Activated T-helper 17 cell treated with anti-CD3 and anti-CD28 coated beads, Interleukin-2, amount 50 U/mL, for 72 hours (primary cell): Measurements from ENCODE around the gene PAXX. TPM values are rescaled to one million over a fixed set of nuclear protein-coding genes. Genes with fewer than 3 reads are reported as not detected.
A peak's percentile ranks its signal among the peaks of the same experiment; 100 is the strongest.

Source experiments
- ATAC-seq: fragments of 150-1000 bp; cut with Tn5 transposase; replicated peaks from 2 replicates; pipeline ENCODE4 v1.10.0; 2021; ENCODE audit warnings: mild to moderate bottlenecking, moderate library complexity
- H3K27ac Mint-ChIP-seq: one replicate; pipeline ENCODE4 v1.8.0; 2022; ENCODE audit warnings: mixed read lengths
- H3K27me3 Mint-ChIP-seq: one replicate; pipeline ENCODE4 v1.8.0; 2022; ENCODE audit warnings: mixed read lengths
- H3K36me3 Mint-ChIP-seq: one replicate; pipeline ENCODE4 v1.8.0; 2022; ENCODE audit warnings: low read depth, mild to moderate bottlenecking, mixed read lengths
- H3K4me1 Mint-ChIP-seq: one replicate; pipeline ENCODE4 v1.8.0; 2022; ENCODE audit warnings: mixed read lengths
- H3K4me3 Mint-ChIP-seq: one replicate; pipeline ENCODE4 v1.8.0; 2022; ENCODE audit warnings: mild to moderate bottlenecking, mixed read lengths
- H3K9me3 Mint-ChIP-seq: one replicate; pipeline ENCODE4 v1.8.0; 2022; ENCODE audit warnings: mixed read lengths
- total RNA-seq, 2 donors: library from RNA; stranded (reverse); gene quantifications; one replicate each; pipeline ENCODE4 v1.2.3, GENCODE V29; 2022

PAXX gene
- total RNA-seq: 10 to 100 TPM; 31.1 to 49.1 TPM

- peak within 1 kb of the TSS; percentile 80 for H3K27ac Mint-ChIP-seq
- H3K36me3 Mint-ChIP-seq: peaks cover 10% of the 10 kb centered on the region
- peaks cover 4% of the 10 kb centered on the region for H3K27me3 Mint-ChIP-seq
- peak within 1 kb of the TSS; percentile 77 for H3K4me3 Mint-ChIP-seq
- peak; percentile 94 for ATAC-seq
- H3K4me1 Mint-ChIP-seq: no peaks in the 10 kb centered on the region
- no peaks in the 10 kb centered on the region for H3K9me3 Mint-ChIP-seq
Observed at GRCh38 chr9:136991993-136992818, at the start of gene PAXX. PAXX (plus strand) TSS chr9:136992422; CDS start chr9:136992444, 22 bp downstream.

GRCh38 chr9:136942881-136943230 is 49.4 kb upstream of the PAXX start:
- Mint-ChIP-seq H3K4me3 (peak overlapping the region; percentile 58), H3K4me1 (peaks cover 6% of the 10 kb centered on the region), H3K9me3 (no peaks in the 10 kb centered on the region), H3K27ac (no peak overlapping the region), H3K27me3 (no peaks in the 10 kb centered on the region), H3K36me3 (peaks cover 38% of the 10 kb centered on the region)
- ATAC-seq: no peak

- no peak overlapping the region for H3K27ac Mint-ChIP-seq
- H3K4me3 Mint-ChIP-seq: peak overlapping the region; percentile 58
- no peaks in the 10 kb centered on the region for H3K9me3 Mint-ChIP-seq
- peak; percentile 34 for ATAC-seq
- H3K27me3 Mint-ChIP-seq: no peaks in the 10 kb centered on the region
- H3K36me3 Mint-ChIP-seq: peaks cover 36% of the 10 kb centered on the region
- peaks cover 6% of the 10 kb centered on the region for H3K4me1 Mint-ChIP-seq
Observed at GRCh38 chr9:136943291-136944211, 48.7 kb upstream of the PAXX start.

DNA sequence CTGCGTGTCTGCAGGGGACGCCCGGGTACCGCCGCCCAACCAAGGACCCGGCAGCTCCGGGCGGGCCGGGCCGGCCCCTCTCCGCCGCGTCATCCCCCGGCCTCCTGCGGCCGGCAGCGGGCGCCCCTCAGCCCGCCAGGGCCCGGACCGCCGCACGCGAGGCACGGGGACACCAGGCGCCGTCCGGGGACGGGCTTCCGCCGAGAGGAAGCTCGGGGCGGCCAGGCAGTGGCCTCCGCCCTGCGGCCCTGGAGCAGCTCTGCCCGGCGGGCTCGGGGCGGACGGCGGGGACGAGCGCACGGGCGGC is 48.1 kb upstream of the PAXX start:
- Mint-ChIP-seq H3K36me3 (peaks cover 30% of the 10 kb centered on the region), H3K4me1 (peaks cover 3% of the 10 kb centered on the region), H3K9me3 (no peaks in the 10 kb centered on the region), H3K4me3 (peak overlapping the region; percentile 58), H3K27ac (no peak overlapping the region), H3K27me3 (no peaks in the 10 kb centered on the region)
- peak; percentile 55 for ATAC-seq

GRCh38 chr9:136944519-136945332 is 47.5 kb upstream of the PAXX start, which contains the start of the genes C8G and FBXW5:
C8G (plus strand) TSS chr9:136945243; CDS start chr9:136945321, 78 bp downstream.
FBXW5 (minus strand) TSS chr9:136944738; CDS start chr9:136944083, 655 bp downstream.
- peak; percentile 82 for ATAC-seq
- no peaks in the 10 kb centered on the region for H3K9me3 Mint-ChIP-seq
- no peaks in the 10 kb centered on the region for H3K27me3 Mint-ChIP-seq
- peak within 1 kb of the TSS; percentile 59 for H3K4me3 Mint-ChIP-seq
- H3K4me1 Mint-ChIP-seq: no peaks in the 10 kb centered on the region
- H3K27ac Mint-ChIP-seq: peak within 1 kb of the TSS; percentile 78
- H3K36me3 Mint-ChIP-seq: peaks cover 24% of the 10 kb centered on the region

GRCh38 chr9:136945333-136946227 is 46.6 kb upstream of the PAXX start:
- ATAC-seq: no peak
- H3K36me3 Mint-ChIP-seq: peaks cover 24% of the 10 kb centered on the region
- peak overlapping the region; percentile 59 for H3K4me3 Mint-ChIP-seq
- H3K4me1 Mint-ChIP-seq: no peaks in the 10 kb centered on the region
- H3K27ac Mint-ChIP-seq: no peak overlapping the region
- H3K9me3 Mint-ChIP-seq: no peaks in the 10 kb centered on the region
- no peaks in the 10 kb centered on the region for H3K27me3 Mint-ChIP-seq

GRCh38 chr9:136946228-136947027 is 45.8 kb upstream of the PAXX start:
- ATAC-seq: no peak
- H3K4me1 Mint-ChIP-seq: no peaks in the 10 kb centered on the region
- no peak overlapping the region for H3K4me3 Mint-ChIP-seq
- H3K36me3 Mint-ChIP-seq: peaks cover 19% of the 10 kb centered on the region
- no peaks in the 10 kb centered on the region for H3K27me3 Mint-ChIP-seq
- H3K9me3 Mint-ChIP-seq: no peaks in the 10 kb centered on the region
- no peak overlapping the region for H3K27ac Mint-ChIP-seq

DNA sequence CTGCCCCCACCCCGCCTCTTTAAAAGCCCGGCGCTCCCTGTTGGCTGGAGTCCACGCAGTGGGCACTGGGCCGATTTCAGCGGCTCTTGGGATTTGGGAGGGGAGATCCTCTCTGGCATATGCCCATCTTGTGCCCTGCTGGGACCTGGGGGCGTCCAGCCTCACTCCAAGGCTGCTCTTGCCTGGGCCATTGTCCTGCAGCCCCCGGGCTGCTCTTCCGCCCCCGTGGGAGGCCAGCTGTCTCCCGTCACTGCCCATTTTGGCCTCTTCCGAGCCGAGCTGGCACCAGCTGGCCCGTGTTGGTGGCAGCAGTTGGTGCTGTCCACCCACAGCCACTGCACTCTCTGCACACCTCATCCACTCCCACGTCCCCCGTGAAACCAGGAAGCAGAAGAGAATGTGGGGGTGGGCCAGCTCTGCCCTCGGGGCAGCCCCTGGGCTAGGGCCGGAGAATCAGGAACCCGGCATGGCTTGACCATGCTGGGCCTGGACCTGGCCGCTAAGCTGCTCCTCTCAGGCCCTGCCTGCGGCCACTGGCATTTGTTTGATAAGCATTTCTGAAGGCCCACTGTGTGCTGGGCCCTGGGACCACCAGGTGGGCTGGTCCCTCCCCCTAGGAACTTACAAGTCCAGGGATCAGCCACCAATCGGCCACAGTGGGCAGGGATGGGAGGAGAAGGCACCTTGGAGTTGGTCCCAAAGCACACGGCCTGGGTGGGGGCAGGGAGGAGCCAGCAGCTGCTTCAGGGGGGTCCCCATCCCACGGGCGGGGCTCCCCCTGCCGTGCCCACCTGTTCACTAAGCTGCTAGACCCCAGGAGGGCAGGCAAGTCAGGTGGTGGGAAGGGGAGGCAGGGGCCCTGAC is 45.0 kb upstream of the PAXX start:
- no peak for ATAC-seq
- no peaks in the 10 kb centered on the region for H3K9me3 Mint-ChIP-seq
- H3K27ac Mint-ChIP-seq: peak overlapping the region; percentile 33
- no peaks in the 10 kb centered on the region for H3K4me1 Mint-ChIP-seq
- H3K4me3 Mint-ChIP-seq: no peak overlapping the region
- peaks cover 11% of the 10 kb centered on the region for H3K36me3 Mint-ChIP-seq
- no peaks in the 10 kb centered on the region for H3K27me3 Mint-ChIP-seq

DNA sequence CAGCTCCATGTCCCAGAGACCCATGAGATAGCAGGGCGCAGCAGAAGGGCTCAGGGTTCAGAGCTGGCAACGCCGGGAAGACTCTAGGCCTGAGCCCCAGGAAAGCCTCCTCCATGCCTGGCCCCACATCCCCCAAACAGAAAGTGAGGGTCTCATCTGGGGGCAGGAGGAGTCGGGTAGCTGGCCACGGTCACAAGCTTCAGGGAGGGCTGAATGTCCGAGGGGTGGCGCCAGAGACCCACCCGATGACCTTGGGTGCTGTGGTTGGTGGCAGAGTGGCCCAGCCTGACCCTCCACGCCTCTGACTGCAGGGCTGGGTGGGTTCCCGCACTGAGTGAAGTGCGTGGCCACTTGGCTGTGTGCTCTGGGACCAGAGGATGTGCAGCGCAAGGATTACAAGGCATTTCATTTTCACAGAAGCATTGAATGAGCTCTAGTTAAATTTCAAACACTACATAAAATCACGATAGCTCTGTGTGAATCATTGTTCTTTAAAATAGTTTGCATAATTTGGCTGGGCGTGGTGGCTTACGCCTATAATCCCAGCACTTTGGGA is 44.2 kb upstream of the PAXX start:
- H3K36me3 Mint-ChIP-seq: peaks cover 4% of the 10 kb centered on the region
- H3K27ac Mint-ChIP-seq: no peak overlapping the region
- H3K27me3 Mint-ChIP-seq: no peaks in the 10 kb centered on the region
- ATAC-seq: no peak
- H3K4me3 Mint-ChIP-seq: peak overlapping the region; percentile 73
- H3K9me3 Mint-ChIP-seq: no peaks in the 10 kb centered on the region
- no peaks in the 10 kb centered on the region for H3K4me1 Mint-ChIP-seq

- H3K4me1 Mint-ChIP-seq: no peaks in the 10 kb centered on the region
- H3K27me3 Mint-ChIP-seq: no peaks in the 10 kb centered on the region
- H3K9me3 Mint-ChIP-seq: no peaks in the 10 kb centered on the region
- peak overlapping the region; percentile 73 for H3K4me3 Mint-ChIP-seq
- peak; percentile 8 for ATAC-seq
- no peaks in the 10 kb centered on the region for H3K36me3 Mint-ChIP-seq
- peak overlapping the region; percentile 54 for H3K27ac Mint-ChIP-seq
Observed at GRCh38 chr9:136949239-136949816, 42.9 kb upstream of the PAXX start.

- Mint-ChIP-seq H3K36me3 (no peaks in the 10 kb centered on the region), H3K4me1 (no peaks in the 10 kb centered on the region), H3K9me3 (no peaks in the 10 kb centered on the region), H3K4me3 (peak overlapping the region; percentile 73), H3K27ac (peak overlapping the region; percentile 54), H3K27me3 (no peaks in the 10 kb centered on the region)
- ATAC-seq: peak; percentile 98
Observed at GRCh38 chr9:136949817-136950655, 42.2 kb upstream of the PAXX start.
